NCI-H2196 treated with DMSO at 0.1 percent for 48 hours (cell line): ENCODE data around the gene IL12RB2.

ENCODE experiments used
- DNase-seq: peaks from one replicate; lab custom pipeline; 2025; ENCODE audit not compliant: unreplicated experiment; lab: John Stamatoyannopoulos, UW

The IL12RB2 gene

DNA sequence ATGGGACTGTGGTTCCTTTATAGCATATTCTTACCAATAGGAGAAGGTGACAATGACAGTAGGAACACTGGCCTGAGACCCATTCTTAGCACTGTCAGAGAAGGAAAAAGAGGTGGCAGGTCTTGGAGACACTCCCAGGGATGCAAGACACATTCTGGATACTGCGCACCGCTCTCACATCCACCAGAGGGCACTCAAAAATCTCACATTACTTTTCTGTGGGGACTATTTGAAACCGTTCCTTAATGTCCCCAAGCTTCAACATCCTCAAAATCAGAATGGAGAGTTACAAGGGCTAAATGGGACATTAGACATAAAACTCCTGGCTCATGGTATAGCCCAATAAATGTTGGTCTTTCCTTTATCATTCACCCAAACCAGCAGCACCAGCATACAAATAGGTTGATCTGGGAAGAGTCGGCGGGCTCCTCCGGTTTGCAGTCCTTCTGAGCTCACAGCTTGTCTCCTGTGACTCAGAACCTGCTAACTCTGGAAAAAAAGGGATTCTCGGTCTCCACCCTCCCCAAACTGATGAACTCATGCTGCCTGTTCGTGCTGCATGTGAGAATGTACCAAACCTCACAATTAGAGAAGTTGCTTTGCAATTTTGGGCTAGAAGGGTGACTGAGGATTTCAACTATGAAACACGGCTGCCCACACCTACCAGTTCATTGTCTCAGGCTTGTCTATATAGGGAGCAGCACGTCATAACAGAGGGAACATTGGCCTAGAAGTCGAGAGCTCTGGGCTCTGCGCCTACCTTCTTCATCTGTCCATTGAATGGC, 40.2 kb downstream of the IL12RB2 start:
- DNase-seq, result no peak

DNA sequence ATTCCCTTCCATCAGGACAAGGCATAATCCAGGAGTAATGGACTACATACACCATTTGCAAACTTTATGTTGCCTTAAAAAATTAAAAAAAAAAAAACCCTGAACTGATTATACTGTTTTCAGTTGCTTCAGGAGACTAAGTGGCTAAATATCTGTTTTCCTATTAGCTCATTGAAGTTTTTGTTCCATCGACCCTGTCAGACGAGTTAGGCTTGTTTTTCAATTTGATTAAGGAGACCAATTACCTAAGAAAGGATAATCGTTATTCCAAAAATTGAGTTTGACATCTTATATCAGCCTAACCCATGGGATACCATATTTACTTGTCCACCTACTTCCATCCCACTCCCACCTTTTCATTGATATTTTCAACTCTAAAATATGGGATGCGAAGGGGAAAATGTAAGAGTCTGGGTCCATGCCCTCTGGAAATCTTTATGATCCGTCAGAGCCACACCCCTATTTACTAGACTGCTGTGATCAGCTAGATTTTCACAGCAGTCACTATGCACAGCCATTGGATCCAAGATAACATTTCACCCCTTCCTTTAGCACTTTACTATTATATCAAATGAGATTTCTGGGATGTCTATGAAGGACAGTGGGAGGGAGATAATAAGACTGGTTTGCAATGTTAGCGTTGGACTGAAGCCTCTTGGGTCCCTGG, 41.0 kb downstream of the IL12RB2 start:
- DNase-seq, result no peak

- DNase-seq, result no peak
These were observed 43.1 kb downstream of the IL12RB2 start for GRCh38 chr1:67350783-67351182.

DNA sequence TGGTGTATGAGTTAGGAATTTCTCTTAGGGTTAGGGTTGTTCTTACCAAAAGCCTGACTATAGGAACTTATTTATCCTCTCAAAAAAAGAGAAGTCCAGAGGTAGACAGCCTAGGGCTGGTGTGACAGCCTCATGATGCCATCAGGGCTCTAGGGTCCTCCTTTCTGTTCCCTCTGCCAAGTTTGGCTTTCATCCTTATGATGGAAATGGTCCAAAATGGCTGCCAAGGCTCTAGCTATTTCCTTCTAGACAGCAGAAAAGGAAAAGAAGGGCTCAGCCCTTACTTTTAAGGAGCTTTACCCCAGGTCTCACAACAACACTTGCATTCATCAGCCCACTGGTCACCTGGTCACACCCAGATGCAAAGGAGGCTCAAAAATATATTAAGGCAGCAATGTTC, 44.5 kb downstream of the IL12RB2 start:
- DNase-seq, result no peak

GRCh38 chr1:67355745-67356424, 48.2 kb downstream of the IL12RB2 start:
- no peak for DNase-seq

GRCh38 chr1:67359592-67359991, 51.9 kb downstream of the IL12RB2 start:
- DNase-seq, result no peak

DNA sequence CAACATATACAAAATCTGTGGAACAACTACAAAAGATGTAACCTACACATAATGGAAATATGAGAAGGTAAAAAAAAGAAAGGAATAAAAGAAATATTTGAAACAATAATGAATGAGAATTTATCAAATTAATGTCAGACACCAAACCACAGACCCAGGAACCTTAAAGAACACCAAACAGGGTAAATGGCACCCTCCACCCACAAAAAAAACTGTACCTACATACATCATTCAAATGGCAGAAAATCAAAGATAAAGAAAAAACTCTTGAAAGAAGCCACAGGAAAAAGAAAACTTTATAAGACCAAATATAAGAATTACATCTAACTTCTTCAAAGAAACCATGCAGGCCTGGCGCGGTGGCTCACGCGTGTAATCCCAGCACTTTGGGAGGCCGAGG, 54.0 kb downstream of the IL12RB2 start:
- no peak for DNase-seq

DNA sequence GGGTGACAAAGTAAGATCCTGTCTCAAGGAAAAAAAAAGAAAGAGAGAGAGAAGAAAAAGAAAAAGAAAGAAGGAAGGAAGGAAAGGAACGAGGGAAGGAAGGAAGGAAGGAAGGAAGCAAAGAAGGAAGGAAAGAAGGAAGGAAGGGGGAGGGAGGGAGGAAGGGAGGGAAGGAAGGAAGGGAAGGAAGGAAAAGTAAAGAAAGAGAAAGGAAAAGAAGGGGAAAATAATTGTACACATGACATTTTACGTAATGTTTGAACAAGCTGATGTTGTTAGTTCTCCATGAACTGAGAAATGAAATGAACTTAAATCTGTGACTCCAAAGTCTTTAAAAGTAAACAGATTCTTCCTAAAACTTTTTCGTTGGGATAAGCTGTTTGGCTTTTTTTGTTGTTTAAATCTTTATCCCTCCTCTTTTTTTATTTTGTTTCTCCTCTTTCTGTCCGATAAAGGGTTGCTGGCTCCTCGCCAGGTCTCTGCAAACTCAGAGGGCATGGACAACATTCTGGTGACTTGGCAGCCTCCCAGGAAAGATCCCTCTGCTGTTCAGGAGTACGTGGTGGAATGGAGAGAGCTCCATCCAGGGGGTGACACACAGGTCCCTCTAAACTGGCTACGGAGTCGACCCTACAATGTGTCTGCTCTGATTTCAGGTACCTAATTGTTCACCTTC, 59.8 kb downstream of the IL12RB2 start:
- peak; percentile 50 for DNase-seq

- DNase-seq, result no peak
These were observed 60.4 kb downstream of the IL12RB2 start for GRCh38 chr1:67368046-67368514.

- DNase-seq, result no peak
These were observed 63.4 kb downstream of the IL12RB2 start for GRCh38 chr1:67371043-67371442.

GRCh38 chr1:67371681-67372080, 64.0 kb downstream of the IL12RB2 start:
- DNase-seq, result no peak

GRCh38 chr1:67372136-67372535, 64.5 kb downstream of the IL12RB2 start:
- DNase-seq, result no peak

DNA sequence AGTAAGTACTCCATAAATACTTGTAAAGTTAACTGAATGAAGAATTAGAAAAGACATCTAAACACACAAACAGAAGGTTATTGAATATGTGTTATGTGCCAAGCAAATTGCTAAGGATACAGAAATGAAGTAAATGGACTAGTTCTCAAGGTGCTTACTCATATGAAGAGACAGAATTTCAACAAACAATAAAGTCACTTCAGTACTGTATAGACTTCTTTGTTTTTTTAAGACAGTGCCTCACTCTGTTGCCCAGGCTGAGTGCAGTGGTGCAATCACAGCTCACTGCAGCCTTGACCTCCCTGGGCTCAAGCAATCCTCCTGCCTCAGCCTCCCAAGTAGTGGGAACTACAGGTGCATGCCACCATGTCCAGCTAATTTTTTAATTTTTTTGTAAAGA, 65.2 kb downstream of the IL12RB2 start:
- DNase-seq, result no peak

- peak; percentile 19 for DNase-seq
These were observed 68.7 kb downstream of the IL12RB2 start for GRCh38 chr1:67376381-67376780.

GRCh38 chr1:67377253-67377652, 69.6 kb downstream of the IL12RB2 start:
- no peak for DNase-seq

DNA sequence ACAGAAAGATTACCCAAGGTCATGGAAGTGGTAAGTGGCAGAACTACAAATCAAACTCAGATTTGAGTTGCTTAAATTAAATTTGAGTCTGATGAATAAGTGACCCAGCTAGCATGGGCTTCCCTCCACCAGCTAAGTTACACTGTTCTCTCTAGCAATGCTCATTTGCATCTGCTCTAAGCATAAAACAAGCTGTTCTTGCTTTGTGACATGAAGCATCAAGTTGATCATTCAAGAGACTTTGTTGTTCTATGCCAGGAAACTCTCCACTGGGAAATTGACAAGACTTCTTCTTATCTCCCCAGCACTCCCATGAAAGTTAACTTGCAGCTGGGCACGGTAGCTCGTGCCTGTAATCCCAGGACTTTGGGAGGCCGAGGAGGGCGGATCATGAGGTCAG, 73.5 kb downstream of the IL12RB2 start:
- DNase-seq, result no peak

DNA sequence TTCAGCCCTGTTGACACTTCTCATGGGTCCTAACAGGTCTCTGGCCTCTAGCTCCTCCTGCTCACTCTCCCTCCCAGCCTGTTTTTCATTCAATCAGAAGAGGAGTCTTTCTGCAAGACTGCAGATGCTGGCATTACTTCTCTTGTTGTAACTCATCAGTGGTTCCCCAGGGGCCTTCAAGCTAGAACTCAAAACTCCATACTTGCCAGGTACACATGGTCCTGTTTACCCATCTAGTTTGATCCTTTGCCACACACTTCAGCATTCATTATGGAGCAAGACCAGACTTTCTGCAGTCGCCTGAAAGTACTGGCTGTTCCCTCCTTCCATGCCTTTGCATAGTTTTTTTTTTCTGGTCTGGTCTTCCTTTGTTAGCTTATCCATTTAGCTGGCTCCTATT, 74.6 kb downstream of the IL12RB2 start:
- DNase-seq, result no peak

DNA sequence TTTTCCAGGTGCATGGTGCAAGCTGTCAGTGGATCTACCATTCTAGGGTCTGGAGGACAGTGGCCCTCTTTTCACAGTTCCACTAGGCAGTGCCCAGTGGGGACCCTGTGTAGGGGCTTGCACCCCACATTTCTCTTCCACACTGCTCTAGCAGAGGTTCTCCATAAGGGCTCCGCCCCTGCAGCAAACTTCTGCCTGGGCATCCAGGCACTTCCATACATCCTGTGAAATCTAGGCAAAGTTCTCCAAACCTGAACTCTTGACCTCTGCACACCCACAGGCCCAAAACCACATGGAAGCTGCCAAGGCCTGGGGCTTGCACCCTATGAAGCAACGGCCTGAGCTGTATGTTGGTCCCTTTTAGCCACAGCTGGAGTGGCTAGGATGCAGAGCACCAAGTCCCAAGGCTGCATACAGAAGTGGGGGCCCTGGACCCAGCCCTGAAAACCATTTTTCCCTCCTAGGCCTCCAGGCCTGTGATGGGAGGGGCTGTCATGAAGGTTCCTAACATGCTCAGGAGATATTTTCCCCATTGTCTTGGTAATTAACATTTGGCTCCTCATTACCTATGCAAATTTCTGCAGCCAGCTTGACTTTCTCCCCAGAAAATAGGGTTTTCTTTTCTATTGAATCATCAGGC, 76.4 kb downstream of the IL12RB2 start:
- no peak for DNase-seq

- no peak for DNase-seq
These were observed 82.6 kb downstream of the IL12RB2 start for GRCh38 chr1:67390041-67390887.

GRCh38 chr1:67393240-67393639, 85.6 kb downstream of the IL12RB2 start:
- DNase-seq, result no peak
